ENCODE measurements around the gene SNRPD1. TPM values are rescaled to one million over a fixed set of nuclear protein-coding genes. Genes with fewer than 3 reads are reported as not detected.

SNRPD1 gene
- total and polyA plus RNA-seq, 2 donors (not counting 3 experiments of a cell fraction or from before 2014, with no cell fraction given), result 16.6 to 97.3 TPM

GRCh38 chr18:21571772-21572171 is 40.3 kb upstream of the SNRPD1 start:
- Histone ChIP-seq H4K20me1 (replicated peaks; ENCODE audit: control insufficient read depth, extremely low read depth, insufficient read depth, low read length) (no peaks in the 10 kb centered on the region), H3K79me2 (ENCODE audit: control insufficient read depth, insufficient read depth, low read length) (no peaks in the 10 kb centered on the region), H3K9me1 (replicated peaks; ENCODE audit: control insufficient read depth, extremely low read depth, insufficient read depth, low read length) (no peaks in the 10 kb centered on the region), H3K4me1 (ENCODE audit: control insufficient read depth, extremely low read depth, insufficient read depth, low read length) (peaks cover 11% of the 10 kb centered on the region), H3K27ac (ENCODE audit: insufficient read depth, low read depth, low read length) (no peak overlapping the region), H3K4me2 (ENCODE audit: insufficient read depth, low read length) (no peak overlapping the region), H3K9ac (replicated peaks; ENCODE audit: extremely low read depth, insufficient read depth, low read length) (no peak overlapping the region), H3K27me3 (ENCODE audit: control insufficient read depth in 2 of 2, insufficient read depth in 2 of 2, low read length in 2 of 2) (no peaks in the 10 kb centered on the region), H3K36me3 (ENCODE audit: control insufficient read depth in 2 of 2, extremely low read depth in 1 of 2, insufficient read depth in 2 of 2, low read length in 2 of 2) (peaks cover 2 to 7% of the 10 kb centered on the region in 2 experiments), H3K9me3 (replicated peaks; ENCODE audit: control insufficient read depth, insufficient read depth, low read length) (no peaks in the 10 kb centered on the region), H3K4me3 (replicated peaks in 1 of 3; ENCODE audit: insufficient read depth in 1 of 3, low read depth in 1 of 3, low read length in 3 of 3) (no peak overlapping the region), H2AFZ (ENCODE audit: low read depth, low read length) (no peak overlapping the region)
- POLR2A ChIA-PET, result no interaction called here
- DNase-seq (ENCODE audit: low read depth, low spot score) (no peak), FAIRE-seq (no peak)
- CTCF ChIA-PET, result no interaction called here
- TF ChIP-seq GATA2 (IDR thresholded peaks at IDR 0.05; ENCODE audit: insufficient read depth, insufficient read length, low read depth, low read length) (no peak), FOS (IDR thresholded peaks at IDR 0.05; ENCODE audit: borderline replicate concordance, insufficient read depth, low read length) (no peak), POLR2AphosphoS5 (IDR thresholded peaks at IDR 0.05; ENCODE audit: insufficient read depth, low read depth, low read length) (no peak), MYC (IDR thresholded peaks at IDR 0.05; ENCODE audit: low read depth, low read length) (no peak), JUN (IDR thresholded peaks at IDR 0.05; ENCODE audit: borderline replicate concordance, insufficient read depth, insufficient read length, low read depth) (no peak), EZH2 (IDR thresholded peaks at IDR 0.05; ENCODE audit: borderline replicate concordance, low read depth, low read length, severe bottlenecking) (no peak), POLR2A (IDR thresholded peaks at IDR 0.05; ENCODE audit: low read depth, low read length) (no peak), MAX (IDR thresholded peaks at IDR 0.05; ENCODE audit: insufficient read depth, insufficient read length) (no peak), CTCF (IDR thresholded peaks at IDR 0.05; ENCODE audit: extremely low read depth in 1 of 2, insufficient read depth in 1 of 2, low read depth in 1 of 2, low read length in 2 of 2) (no peak)
- dilution Hi-C loops (cut with MboI; ENCODE audit: extremely low pct_ligation_motif_present, low sequenced_read_pairs), result no loop called here
- intact Hi-C loops (cut with micrococcal nuclease), result no loop called here
- no TSS peak for BruUV-seq (replicated peaks)

All from endothelial cell of umbilical vein (primary cell).